DMS114 treated with DMSO at 0.1 percent for 48 hours (cell line): ENCODE results near the gene MTG2.

Experiments
- DNase-seq: peaks from one replicate; lab custom pipeline; 2025; ENCODE audit not compliant: unreplicated experiment; lab: John Stamatoyannopoulos, UW

MTG2 gene

GRCh38 chr20:62179162-62179504 is 3.7 kb upstream of the MTG2 start:
- DNase-seq: no peak

- DNase-seq: no peak
These were observed 1.0 kb upstream of the MTG2 start for GRCh38 chr20:62181808-62182207.

- no peak for DNase-seq
These were observed 756 bp downstream of the MTG2 start for GRCh38 chr20:62183426-62184142.

- no peak for DNase-seq
These were observed 3.2 kb downstream of the MTG2 start for GRCh38 chr20:62186096-62186426.

GRCh38 chr20:62186887-62187866 is 4.3 kb downstream of the MTG2 start:
- DNase-seq: no peak

- DNase-seq: no peak
These were observed 8.0 kb downstream of the MTG2 start for GRCh38 chr20:62190639-62191411.

- DNase-seq: no peak
These were observed 9.1 kb downstream of the MTG2 start for GRCh38 chr20:62191781-62192559.

GRCh38 chr20:62192635-62193034 is 9.8 kb downstream of the MTG2 start:
- no peak for DNase-seq

GRCh38 chr20:62193079-62194025 is 10.5 kb downstream of the MTG2 start:
- no peak for DNase-seq

GRCh38 chr20:62195075-62195405 is 12.2 kb downstream of the MTG2 start:
- DNase-seq: no peak

GRCh38 chr20:62195736-62196135 is 12.9 kb downstream of the MTG2 start:
- no peak for DNase-seq

- DNase-seq: no peak
These were observed 13.5 kb downstream of the MTG2 start for GRCh38 chr20:62196286-62196685.

GRCh38 chr20:62197311-62197710 is 14.5 kb downstream of the MTG2 start:
- DNase-seq: no peak

GRCh38 chr20:62197801-62198200 is 15.0 kb downstream of the MTG2 start:
- no peak for DNase-seq

GRCh38 chr20:62198496-62198895 is 15.7 kb downstream of the MTG2 start:
- no peak for DNase-seq

GRCh38 chr20:62198931-62199330 is 16.1 kb downstream of the MTG2 start:
- DNase-seq: no peak

- DNase-seq: no peak
These were observed 17.8 kb downstream of the MTG2 start for GRCh38 chr20:62200491-62201172.

GRCh38 chr20:62201173-62202082 is 18.6 kb downstream of the MTG2 start:
- DNase-seq: no peak
